ENCODE results near the gene MTMR6. TPM values are rescaled to one million over a fixed set of nuclear protein-coding genes. Genes with fewer than 3 reads are reported as not detected.
A peak's percentile ranks its signal among the peaks of the same experiment; 100 is the strongest.

Gene MTMR6
- total RNA-seq, 1 donor from 2014 or later = 21.2 TPM

DNA sequence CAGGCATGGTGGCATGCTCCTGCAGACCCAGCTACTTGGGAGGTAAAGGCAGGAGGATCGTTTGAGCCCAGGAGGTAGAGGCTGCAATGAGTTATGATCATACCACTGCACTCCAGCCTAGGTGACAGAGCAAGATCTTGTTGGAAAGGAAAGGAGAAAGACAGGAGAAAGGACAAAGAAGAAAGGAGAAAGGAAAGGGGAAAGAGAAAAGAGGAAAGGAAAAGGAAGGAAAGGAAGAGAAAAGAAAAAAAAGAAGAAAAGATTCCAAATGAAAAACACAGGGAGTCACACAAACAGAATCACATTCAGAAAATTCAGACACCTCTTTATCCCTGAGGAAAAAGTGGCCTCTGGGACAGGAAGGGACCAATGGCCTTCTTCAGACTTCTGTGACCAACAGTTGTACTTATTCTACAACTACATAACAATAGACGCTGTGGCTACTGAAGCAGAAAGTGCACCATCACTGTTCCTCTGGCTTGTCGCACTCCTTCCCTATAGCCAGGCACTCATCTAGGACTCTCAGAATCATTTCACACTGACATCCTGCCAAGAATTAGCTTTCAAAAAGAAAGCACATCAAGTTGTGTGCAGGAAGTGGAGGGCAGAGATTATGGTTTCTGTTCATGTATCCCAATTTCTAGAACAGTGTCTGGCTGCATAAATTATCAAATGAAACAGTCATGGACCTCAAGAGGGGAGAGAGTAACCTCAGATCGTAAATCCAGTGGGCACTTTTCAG, 5.9 kb downstream of the MTMR6 start:
- H3K27ac Mint-ChIP-seq (ENCODE audit: unreplicated experiment) = peak overlapping the region; percentile 77
- TF ChIP-seq, protein P1, sequence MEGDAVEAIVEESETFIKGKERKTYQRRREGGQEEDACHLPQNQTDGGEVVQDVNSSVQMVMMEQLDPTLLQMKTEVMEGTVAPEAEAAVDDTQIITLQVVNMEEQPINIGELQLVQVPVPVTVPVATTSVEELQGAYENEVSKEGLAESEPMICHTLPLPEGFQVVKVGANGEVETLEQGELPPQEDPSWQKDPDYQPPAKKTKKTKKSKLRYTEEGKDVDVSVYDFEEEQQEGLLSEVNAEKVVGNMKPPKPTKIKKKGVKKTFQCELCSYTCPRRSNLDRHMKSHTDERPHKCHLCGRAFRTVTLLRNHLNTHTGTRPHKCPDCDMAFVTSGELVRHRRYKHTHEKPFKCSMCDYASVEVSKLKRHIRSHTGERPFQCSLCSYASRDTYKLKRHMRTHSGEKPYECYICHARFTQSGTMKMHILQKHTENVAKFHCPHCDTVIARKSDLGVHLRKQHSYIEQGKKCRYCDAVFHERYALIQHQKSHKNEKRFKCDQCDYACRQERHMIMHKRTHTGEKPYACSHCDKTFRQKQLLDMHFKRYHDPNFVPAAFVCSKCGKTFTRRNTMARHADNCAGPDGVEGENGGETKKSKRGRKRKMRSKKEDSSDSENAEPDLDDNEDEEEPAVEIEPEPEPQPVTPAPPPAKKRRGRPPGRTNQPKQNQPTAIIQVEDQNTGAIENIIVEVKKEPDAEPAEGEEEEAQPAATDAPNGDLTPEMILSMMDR (IDR thresholded peaks at IDR 0.05; ENCODE audit: unreplicated experiment) = no peak
- DNase-seq (ENCODE audit: low spot score) = no peak
- H3K36me3 Mint-ChIP-seq (ENCODE audit: low read depth, unreplicated experiment) = peaks cover 5% of the 10 kb centered on the region
- peaks cover 5% of the 10 kb centered on the region for H3K27me3 Mint-ChIP-seq (ENCODE audit: unreplicated experiment)
- peak overlapping the region; percentile 50 for H3K4me3 Mint-ChIP-seq (ENCODE audit: unreplicated experiment)
- peaks cover 31% of the 10 kb centered on the region for H3K4me1 Mint-ChIP-seq (ENCODE audit: unreplicated experiment)
- no peaks in the 10 kb centered on the region for H3K9me3 Mint-ChIP-seq (ENCODE audit: unreplicated experiment)

DNA sequence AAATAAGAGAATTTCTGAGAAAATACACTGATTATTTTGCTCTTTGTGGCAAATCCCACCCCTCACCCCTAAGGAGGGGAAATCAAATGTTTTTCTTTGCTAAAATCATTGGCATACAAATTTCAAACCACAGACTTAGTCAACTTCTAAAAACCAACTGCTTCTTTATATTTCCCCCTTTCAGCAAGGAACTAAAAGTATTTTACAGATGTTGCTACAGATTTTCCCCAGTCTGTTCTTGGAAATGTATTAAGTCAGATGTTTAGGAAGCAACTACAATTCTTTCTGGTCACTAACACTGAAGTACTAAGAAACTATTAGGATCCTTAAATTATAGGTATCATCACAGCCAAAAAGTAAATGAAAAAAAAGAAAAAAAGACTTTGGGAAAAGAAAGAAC, 6.9 kb downstream of the MTMR6 start:
- TF ChIP-seq, protein P1 (IDR thresholded peaks at IDR 0.05; ENCODE audit: unreplicated experiment) = no peak
- Mint-ChIP-seq H3K27ac (ENCODE audit: unreplicated experiment) (peak overlapping the region; percentile 13), H3K9me3 (ENCODE audit: unreplicated experiment) (no peaks in the 10 kb centered on the region), H3K4me3 (ENCODE audit: unreplicated experiment) (no peak overlapping the region), H3K4me1 (ENCODE audit: unreplicated experiment) (peaks cover 30% of the 10 kb centered on the region), H3K27me3 (ENCODE audit: unreplicated experiment) (peaks cover 4% of the 10 kb centered on the region), H3K36me3 (ENCODE audit: low read depth, unreplicated experiment) (peaks cover 4% of the 10 kb centered on the region)
- no peak for DNase-seq (ENCODE audit: low spot score)

DNA sequence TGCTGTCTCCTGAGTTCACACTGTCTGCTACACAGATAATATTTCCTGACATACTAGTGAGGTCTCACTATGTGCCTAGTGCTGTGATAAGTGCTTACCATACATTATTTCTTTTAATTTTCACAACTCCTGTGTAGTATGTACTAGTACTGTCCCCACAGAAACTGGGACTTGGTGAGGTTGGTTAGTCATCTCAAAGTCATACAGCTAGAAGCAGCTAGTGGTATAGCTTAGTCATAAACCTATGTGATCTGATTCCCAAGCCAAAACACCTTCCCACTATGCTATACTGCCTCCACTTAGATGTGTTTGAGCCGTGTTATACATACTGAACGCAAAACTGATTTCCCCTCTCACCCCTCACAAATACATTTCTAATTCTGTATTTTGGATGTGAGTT, 10.5 kb downstream of the MTMR6 start:
- H3K9me3 Mint-ChIP-seq (ENCODE audit: unreplicated experiment) = no peaks in the 10 kb centered on the region
- peaks cover 18% of the 10 kb centered on the region for H3K4me1 Mint-ChIP-seq (ENCODE audit: unreplicated experiment)
- no peak for DNase-seq (ENCODE audit: low spot score)
- peaks cover 4% of the 10 kb centered on the region for H3K27me3 Mint-ChIP-seq (ENCODE audit: unreplicated experiment)
- no peak overlapping the region for H3K27ac Mint-ChIP-seq (ENCODE audit: unreplicated experiment)
- H3K36me3 Mint-ChIP-seq (ENCODE audit: low read depth, unreplicated experiment) = peaks cover 8% of the 10 kb centered on the region
- TF ChIP-seq, protein P1 (IDR thresholded peaks at IDR 0.05; ENCODE audit: unreplicated experiment) = no peak
- no peak overlapping the region for H3K4me3 Mint-ChIP-seq (ENCODE audit: unreplicated experiment)

DNA sequence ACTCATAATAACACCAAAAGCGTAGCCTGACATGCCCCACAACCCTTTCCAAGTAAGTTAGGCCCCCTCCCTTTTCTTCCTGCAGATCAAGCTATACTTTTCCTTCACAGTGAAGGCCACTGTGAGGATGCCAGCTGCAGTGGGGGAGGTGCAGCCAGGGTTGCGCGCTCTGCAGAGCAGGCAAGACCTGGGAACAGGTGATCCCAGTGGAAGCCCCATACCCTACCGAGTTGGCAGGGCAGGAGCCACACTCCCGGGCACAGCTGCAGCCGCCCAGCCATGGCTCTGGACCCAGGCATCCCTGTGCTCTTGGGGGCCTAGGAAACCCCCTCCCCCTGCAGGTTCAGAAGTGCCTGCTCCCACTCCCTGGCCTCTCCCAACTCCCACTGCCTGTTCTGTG, 18.7 kb downstream of the MTMR6 start:
- no peaks in the 10 kb centered on the region for H3K9me3 Mint-ChIP-seq (ENCODE audit: unreplicated experiment)
- TF ChIP-seq, protein P1 (IDR thresholded peaks at IDR 0.05; ENCODE audit: unreplicated experiment) = no peak
- no peak for DNase-seq (ENCODE audit: low spot score)
- H3K27ac Mint-ChIP-seq (ENCODE audit: unreplicated experiment) = no peak overlapping the region
- no peaks in the 10 kb centered on the region for H3K4me1 Mint-ChIP-seq (ENCODE audit: unreplicated experiment)
- peaks cover 16% of the 10 kb centered on the region for H3K36me3 Mint-ChIP-seq (ENCODE audit: low read depth, unreplicated experiment)
- no peaks in the 10 kb centered on the region for H3K27me3 Mint-ChIP-seq (ENCODE audit: unreplicated experiment)
- no peak overlapping the region for H3K4me3 Mint-ChIP-seq (ENCODE audit: unreplicated experiment)

DNA sequence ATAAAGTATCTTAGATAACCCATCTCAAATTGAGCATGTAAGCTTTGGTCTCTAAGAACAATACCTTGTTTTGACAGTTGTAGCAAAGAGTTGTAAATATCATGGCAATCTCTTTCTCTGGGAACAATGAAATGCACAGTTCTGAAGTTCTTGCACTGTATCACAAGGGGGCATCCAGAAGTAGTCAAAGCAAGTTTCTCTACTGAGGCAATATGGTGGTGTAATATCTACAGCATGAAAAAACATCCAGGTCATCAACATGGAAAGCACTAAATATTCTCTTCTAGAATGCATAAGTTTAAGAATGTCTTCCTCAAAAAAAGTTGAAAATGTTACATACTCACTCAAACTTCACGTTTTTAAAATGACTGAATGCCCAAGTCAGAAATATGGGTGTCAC, 19.6 kb downstream of the MTMR6 start:
- no peak overlapping the region for H3K4me3 Mint-ChIP-seq (ENCODE audit: unreplicated experiment)
- H3K27ac Mint-ChIP-seq (ENCODE audit: unreplicated experiment) = no peak overlapping the region
- TF ChIP-seq, protein P1 (IDR thresholded peaks at IDR 0.05; ENCODE audit: unreplicated experiment) = no peak
- no peaks in the 10 kb centered on the region for H3K9me3 Mint-ChIP-seq (ENCODE audit: unreplicated experiment)
- H3K27me3 Mint-ChIP-seq (ENCODE audit: unreplicated experiment) = no peaks in the 10 kb centered on the region
- no peak for DNase-seq (ENCODE audit: low spot score)
- H3K4me1 Mint-ChIP-seq (ENCODE audit: unreplicated experiment) = no peaks in the 10 kb centered on the region
- H3K36me3 Mint-ChIP-seq (ENCODE audit: low read depth, unreplicated experiment) = peaks cover 22% of the 10 kb centered on the region
